Thoracic aorta (tissue), 2 donors: ENCODE data around the gene NDEL1. TPM values are rescaled to one million over a fixed set of nuclear protein-coding genes. Genes with fewer than 3 reads are reported as not detected.

ENCODE experiments used
- ATAC-seq: fragments of 150-250 bp; one replicate; pipeline ENCODE4 v1.8.0; 2017; ENCODE audit warnings: low read depth; ENCODE audit not compliant: insufficient number of reproducible peaks, low FRiP score
- DNase-seq: peaks from one replicate; pipeline ENCODE4 v3.0.0-alpha.2; 2020; ENCODE audit warnings: low spot score
- H3K27ac ChIP-seq, 2 donors: fragments of 200-600 bp; sonication (generic); 1 replicate in 1 of 2; 2 replicates in 1 of 2; pipeline ENCODE4 v1.5.1; 2016; ENCODE audit warnings: mild to moderate bottlenecking in 2 of 2, moderate library complexity in 2 of 2
- H3K27me3 ChIP-seq: fragments of 200-600 bp; sonication (generic); replicated peaks from 2 replicates; pipeline ENCODE4 v1.6.0; 2016; ENCODE audit warnings: mild to moderate bottlenecking; ENCODE audit not compliant: insufficient read depth
- H3K36me3 ChIP-seq: fragments of 200-600 bp; sonication (generic); one replicate; pipeline ENCODE4 v1.5.1; 2016
- H3K4me1 ChIP-seq, 2 donors: fragments of 200-600 bp; sonication (generic); 1 replicate in 1 of 2; 2 replicates in 1 of 2; pipeline versions ENCODE4 v1.5.1 to v1.6.0; 2016; ENCODE audit warnings: low read depth in 2 of 2, mild to moderate bottlenecking in 1 of 2; ENCODE audit not compliant: control insufficient read depth in 1 of 2
- H3K4me3 ChIP-seq: fragments of 200-600 bp; sonication (generic); 2 replicates; pipeline ENCODE4 v1.5.1; 2016; ENCODE audit warnings: mild to moderate bottlenecking
- H3K9me3 ChIP-seq: fragments of 200-600 bp; sonication (generic); 2 replicates; pipeline ENCODE4 v1.5.1; 2016
- total RNA-seq, 2 donors: library from RNA; depleted of rRNA; stranded (reverse); fragments of >200 nt; gene quantifications; one replicate each; pipeline versions ENCODE4 v1.1.0 to v1.2.3, GENCODE V29; 2016
- TF ChIP-seq, protein P1 (sequence below): fragments of 200-600 bp; sonication (generic); IDR thresholded peaks from one replicate; pipeline ENCODE4 v1.5.1; 2019; ENCODE audit warnings: antibody characterized with exemption

The NDEL1 gene
- total RNA-seq, 2 donors from 2014 or later, result 110 to 113 TPM

GRCh38 chr17:8448310-8448709 lies 12.6 kb downstream of the NDEL1 start:
- H3K4me3 ChIP-seq, result no peak overlapping the region
- no peak overlapping the region for H3K27ac ChIP-seq
- TF ChIP-seq, protein P1, sequence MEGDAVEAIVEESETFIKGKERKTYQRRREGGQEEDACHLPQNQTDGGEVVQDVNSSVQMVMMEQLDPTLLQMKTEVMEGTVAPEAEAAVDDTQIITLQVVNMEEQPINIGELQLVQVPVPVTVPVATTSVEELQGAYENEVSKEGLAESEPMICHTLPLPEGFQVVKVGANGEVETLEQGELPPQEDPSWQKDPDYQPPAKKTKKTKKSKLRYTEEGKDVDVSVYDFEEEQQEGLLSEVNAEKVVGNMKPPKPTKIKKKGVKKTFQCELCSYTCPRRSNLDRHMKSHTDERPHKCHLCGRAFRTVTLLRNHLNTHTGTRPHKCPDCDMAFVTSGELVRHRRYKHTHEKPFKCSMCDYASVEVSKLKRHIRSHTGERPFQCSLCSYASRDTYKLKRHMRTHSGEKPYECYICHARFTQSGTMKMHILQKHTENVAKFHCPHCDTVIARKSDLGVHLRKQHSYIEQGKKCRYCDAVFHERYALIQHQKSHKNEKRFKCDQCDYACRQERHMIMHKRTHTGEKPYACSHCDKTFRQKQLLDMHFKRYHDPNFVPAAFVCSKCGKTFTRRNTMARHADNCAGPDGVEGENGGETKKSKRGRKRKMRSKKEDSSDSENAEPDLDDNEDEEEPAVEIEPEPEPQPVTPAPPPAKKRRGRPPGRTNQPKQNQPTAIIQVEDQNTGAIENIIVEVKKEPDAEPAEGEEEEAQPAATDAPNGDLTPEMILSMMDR, result no peak
- H3K36me3 ChIP-seq, result peaks cover 57% of the 10 kb centered on the region
- DNase-seq, result no peak
- no peaks in the 10 kb centered on the region for H3K27me3 ChIP-seq
- ATAC-seq, result no peak
- H3K9me3 ChIP-seq, result no peaks in the 10 kb centered on the region
- peaks cover 0 to 29% of the 10 kb centered on the region in 2 donors for H3K4me1 ChIP-seq

GRCh38 chr17:8451933-8452614 lies 16.4 kb downstream of the NDEL1 start:
- Histone ChIP-seq H3K4me1 (peaks cover 0 to 8% of the 10 kb centered on the region in 2 donors), H3K27ac (no peak overlapping the region), H3K4me3 (no peak overlapping the region), H3K36me3 (peaks cover 46% of the 10 kb centered on the region), H3K27me3 (no peaks in the 10 kb centered on the region), H3K9me3 (no peaks in the 10 kb centered on the region)
- ATAC-seq (no peak), DNase-seq (no peak)
- TF ChIP-seq, protein P1, result no peak

DNA sequence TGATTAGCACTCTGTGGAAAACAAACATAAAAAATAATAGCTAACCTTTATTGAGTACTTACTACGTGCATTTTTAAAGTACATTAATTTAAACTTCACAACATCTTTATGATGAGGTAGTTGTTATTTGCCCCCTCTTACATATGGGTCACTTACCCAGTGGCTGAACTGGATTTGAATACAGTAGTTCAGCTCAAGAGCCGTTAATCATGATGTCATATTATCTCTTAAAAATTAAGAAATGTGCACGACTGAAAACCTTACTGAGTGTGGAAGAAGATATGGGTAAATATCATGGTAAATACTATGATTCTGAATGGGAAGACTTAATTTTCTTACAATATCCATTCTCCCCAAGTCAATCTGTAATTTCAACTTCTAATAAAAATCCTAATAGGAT lies 17.6 kb downstream of the NDEL1 start:
- Histone ChIP-seq H3K27ac (no peak overlapping the region), H3K9me3 (no peaks in the 10 kb centered on the region), H3K36me3 (peaks cover 54% of the 10 kb centered on the region), H3K27me3 (no peaks in the 10 kb centered on the region), H3K4me1 (peaks cover 0 to 5% of the 10 kb centered on the region in 2 donors), H3K4me3 (no peak overlapping the region)
- ATAC-seq, result no peak
- DNase-seq, result no peak
- TF ChIP-seq, protein P1, result no peak

DNA sequence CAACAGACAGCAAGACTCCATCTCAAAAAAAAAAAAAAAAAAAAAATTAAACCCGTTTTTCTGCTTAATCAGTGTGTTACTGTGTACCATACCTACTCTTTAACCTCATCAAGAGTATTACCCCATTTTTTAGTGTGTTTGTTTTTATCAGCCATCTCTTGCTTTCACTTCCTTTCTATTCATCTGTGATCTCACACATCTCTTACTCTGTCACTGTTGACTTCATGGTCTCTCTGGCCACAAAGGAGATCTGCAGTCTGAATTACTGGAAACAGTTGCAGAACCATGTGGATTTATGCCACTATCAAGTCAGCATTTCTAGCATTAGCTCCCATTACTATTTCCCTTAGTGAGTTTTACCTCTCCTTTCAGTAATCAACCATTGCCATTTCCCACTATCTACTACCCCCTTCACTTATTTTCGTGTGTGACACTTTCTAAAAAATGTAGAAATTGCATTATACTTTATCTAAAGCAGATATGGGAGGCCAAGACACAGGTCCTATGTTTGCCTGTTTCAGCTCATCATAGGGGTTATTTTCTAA lies 20.1 kb downstream of the NDEL1 start:
- no peak for ATAC-seq
- no peak for DNase-seq
- peaks cover 0 to 5% of the 10 kb centered on the region in 2 donors for H3K4me1 ChIP-seq
- TF ChIP-seq, protein P1, result no peak
- H3K27ac ChIP-seq, result no peak overlapping the region
- H3K27me3 ChIP-seq, result no peaks in the 10 kb centered on the region
- H3K36me3 ChIP-seq, result peaks cover 44% of the 10 kb centered on the region
- no peak overlapping the region for H3K4me3 ChIP-seq
- H3K9me3 ChIP-seq, result no peaks in the 10 kb centered on the region

- DNase-seq (no peak), ATAC-seq (no peak)
- H3K4me3 ChIP-seq, result no peak overlapping the region
- TF ChIP-seq, protein P1, result no peak
- H3K9me3 ChIP-seq, result no peaks in the 10 kb centered on the region
- no peaks in the 10 kb centered on the region for H3K27me3 ChIP-seq
- H3K4me1 ChIP-seq, result peaks cover 10 to 18% of the 10 kb centered on the region in 2 donors
- no peak overlapping the region for H3K27ac ChIP-seq
- peaks cover 46% of the 10 kb centered on the region for H3K36me3 ChIP-seq
Measured at GRCh38 chr17:8458128-8458527, 22.4 kb downstream of the NDEL1 start.
